ENCODE data around the gene LRRN2. TPM values are rescaled to one million over a fixed set of nuclear protein-coding genes. Genes with fewer than 3 reads are reported as not detected.
"Not testable (repeated sequence)": the region's sequence is repeated elsewhere in the genome, so short reads cannot be mapped to it uniquely, and the experiment has no call there.

LRRN2 gene
- total RNA-seq, 1 donor from 2014 or later = 0.20 TPM

DNA sequence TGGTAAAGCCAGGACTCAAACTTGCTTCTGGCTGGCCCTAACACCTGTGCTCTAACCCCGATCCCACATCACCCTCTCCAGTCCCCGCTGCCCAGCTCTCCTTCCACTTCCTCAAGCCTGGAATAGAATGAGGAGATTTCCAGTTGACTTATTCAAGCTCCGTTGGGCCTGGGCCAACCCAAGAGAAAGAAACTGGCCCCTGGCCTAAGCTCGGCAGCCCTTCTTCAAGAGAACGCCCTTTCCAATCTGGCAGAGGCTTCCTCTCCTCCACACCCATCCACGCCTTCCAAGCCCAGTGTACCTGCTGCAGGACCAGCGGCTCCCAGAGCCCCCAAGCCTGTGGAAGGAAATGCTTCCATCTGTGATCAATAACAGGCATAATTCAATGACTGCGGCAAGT is 51.9 kb downstream of the LRRN2 start:
- intact Hi-C loops (cut with micrococcal nuclease) = no loop called here

DNA sequence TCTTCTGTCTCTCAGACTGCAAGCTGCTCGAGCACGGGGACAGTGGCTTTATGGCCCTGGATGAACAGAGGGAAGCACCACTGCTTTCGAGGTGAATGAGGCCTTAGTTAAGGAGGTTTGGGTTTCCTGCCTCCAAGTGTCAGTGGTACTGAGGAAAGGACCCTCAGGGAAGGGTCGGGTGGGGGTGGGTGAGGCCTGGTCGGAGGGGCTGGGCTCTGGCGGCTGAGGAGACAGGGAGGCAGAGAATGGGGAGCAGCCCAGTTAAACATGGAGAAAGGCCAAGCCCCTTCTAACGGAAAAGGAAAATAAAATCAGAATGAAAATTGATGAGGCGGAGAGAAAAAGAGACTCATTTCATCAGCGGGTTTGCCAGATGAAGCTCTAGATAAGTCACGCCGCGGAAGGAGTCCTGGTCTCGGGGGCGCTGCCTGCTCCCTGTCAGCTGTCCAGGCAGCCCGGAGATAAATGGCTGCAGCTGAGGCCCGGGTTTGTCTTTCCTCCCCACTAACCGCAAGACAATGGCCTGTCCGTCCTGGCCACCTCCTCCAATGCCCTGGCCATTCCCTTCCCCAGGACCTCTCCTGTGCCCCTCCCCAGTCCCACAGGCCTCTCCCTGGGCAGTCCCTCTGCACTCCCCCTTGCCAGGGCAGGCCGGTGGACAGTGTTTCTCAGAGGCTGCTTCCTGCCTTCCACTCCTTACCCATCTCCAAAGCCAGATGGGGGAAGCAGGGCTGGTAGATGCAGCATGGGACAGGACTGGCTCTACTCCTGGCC is 55.2 kb downstream of the LRRN2 start:
- intact Hi-C loops (cut with micrococcal nuclease) = no loop called here

GRCh38 chr1:204629459-204629858 is 56.1 kb downstream of the LRRN2 start:
- intact Hi-C loops (cut with micrococcal nuclease) = not testable (repeated sequence)

- intact Hi-C loops (cut with micrococcal nuclease) = no loop called here
Observed at GRCh38 chr1:204628868-204629267, 56.7 kb downstream of the LRRN2 start.

DNA sequence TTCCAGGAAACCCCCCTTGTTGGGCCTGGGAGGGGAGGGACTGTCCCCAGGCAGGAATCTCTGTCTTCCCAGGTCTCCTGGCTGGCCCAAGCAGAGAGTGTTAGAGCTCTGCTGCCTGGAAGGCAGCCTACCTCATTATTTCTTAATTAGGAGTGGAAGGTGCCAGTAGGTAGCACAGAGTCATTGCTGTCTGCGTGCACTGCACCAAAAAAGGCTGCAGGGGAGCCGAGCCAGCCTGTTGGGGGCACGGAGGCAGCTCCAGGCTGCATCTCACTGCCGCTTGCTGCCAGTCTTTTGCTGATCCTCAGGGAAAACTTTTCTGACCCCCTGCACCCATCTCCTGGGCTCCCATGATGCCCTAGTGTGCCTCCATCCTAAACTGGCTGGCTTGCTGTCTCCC is 58.1 kb downstream of the LRRN2 start:
- intact Hi-C loops (cut with micrococcal nuclease) = no loop called here

- intact Hi-C loops (cut with micrococcal nuclease) = no loop called here
Observed at GRCh38 chr1:204626381-204626780, 59.2 kb downstream of the LRRN2 start.

DNA sequence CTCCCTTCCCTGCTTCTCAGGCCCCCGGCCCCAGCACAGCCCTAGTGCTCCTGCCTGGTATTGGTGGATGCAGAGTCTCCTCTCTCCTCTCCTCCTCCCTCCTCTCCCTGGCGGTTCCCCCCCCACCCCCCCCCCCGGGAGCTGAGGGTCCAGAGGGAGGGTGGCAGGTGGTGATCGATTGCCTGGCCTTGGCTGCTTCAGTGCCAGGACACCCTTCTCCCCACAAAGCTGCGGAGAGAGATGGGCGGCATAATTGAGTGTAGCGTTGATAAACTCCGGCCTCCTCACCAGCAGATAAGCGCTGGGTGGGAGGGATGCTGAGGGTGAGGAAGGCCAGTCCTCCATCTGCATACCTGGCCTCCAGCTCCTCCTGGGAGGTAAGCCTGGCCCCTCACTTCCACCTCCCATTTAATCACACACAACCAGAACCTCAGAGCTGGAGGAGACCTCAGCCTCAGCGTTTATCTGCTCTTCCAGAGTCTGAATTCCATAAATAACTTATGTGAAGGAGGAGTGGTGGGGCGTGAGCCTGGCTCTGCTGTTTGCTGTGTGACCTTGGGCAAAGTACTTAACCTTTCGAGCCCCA is 60.8 kb downstream of the LRRN2 start:
- intact Hi-C loops (cut with micrococcal nuclease) = loop anchor here (1.0 kb wide), 1 partner anchor 59 kb away; no protein-coding TSS in a partner anchor

DNA sequence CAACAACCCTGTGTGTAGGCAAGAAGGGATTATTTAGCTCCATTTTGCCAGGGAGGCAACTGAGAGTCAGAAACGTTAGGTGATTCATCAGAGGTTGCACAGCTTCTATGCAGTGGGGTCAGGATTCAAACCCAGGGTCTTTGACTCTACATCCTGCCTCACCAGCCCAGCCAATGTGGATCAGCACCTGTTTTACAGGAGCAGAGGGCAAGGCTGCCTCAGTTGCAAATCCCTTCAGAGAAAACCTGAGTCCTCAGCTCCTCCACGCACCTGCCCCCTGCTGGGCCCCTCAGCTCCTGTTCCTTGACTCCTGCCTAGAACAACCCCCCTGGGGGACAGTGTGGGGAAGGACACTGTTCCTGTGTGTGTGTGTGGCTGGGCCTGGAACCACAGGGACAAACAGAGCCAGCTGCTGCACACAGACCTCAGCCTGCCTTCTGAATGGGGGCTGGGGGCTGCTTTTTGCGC is 61.6 kb downstream of the LRRN2 start:
- intact Hi-C loops (cut with micrococcal nuclease) = loop anchor here (1.0 kb wide), 1 partner anchor 59 kb away; no protein-coding TSS in a partner anchor

DNA sequence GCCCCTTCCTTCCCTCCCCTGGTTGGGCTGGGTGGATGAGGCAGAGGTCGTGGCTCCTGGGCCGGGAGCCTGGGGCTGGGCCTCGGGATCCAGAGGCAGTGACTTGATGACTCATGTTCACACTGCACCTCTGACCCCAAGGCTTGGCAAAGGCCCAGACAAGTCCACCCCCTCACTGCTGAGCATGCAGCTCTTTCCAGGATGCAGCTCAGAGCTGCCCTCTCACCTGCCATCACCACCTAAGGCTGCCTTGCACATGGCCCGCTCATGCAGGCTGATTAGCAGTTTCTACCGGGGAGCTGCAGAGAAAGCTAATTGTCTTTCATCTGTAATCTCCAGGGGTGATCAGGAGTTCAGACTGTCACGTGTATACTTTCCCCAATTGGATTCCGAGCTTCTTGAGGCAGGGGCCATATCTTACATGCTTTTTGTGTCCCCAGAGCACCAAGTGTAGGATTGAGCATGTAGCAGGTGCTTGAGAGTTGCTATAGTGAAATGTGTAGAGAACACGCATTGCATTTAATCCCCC is 62.1 kb downstream of the LRRN2 start:
- intact Hi-C loops (cut with micrococcal nuclease) = no loop called here

- intact Hi-C loops (cut with micrococcal nuclease) = no loop called here
Observed at GRCh38 chr1:204621996-204622395, 63.5 kb downstream of the LRRN2 start.

DNA sequence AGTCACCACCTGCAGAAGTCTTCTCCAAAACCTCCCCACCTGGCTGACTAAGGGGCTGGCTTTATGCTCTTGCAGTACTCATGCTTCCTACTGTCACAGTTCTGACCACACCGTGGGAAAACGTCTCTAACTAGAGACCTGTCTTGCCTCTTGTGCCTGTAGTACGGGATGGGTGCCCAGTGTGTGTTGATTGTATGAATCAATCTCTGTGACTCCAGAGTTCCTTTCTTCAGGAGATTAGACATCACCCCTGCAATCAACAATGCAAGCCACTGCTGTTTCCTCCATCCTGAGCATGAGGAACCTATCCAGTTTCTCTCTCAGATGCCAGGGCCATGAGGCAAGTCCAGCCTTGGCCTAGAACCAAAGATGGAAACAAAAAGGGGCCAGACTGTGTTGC is 64.1 kb downstream of the LRRN2 start:
- intact Hi-C loops (cut with micrococcal nuclease) = no loop called here

DNA sequence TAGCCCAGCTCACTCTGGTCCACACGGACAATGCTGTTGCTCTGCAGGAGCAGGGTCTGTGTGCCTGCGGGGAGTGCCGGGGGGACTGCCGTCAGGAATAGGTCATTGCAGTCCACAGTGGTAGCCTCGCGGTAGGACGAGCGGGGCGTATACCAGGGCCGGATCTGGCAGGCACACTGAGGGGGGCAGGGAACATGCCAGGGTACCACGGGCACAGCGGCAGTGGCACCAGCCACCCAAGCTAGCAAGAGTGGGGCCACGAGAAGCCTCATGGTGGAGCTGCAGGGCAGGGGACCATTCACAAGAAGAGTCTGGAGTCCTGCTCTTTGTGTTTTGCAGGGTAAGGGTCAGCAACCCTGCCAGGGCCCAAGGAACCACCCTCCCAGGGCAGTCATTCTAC is 65.8 kb downstream of the LRRN2 start:
- intact Hi-C loops (cut with micrococcal nuclease) = no loop called here

DNA sequence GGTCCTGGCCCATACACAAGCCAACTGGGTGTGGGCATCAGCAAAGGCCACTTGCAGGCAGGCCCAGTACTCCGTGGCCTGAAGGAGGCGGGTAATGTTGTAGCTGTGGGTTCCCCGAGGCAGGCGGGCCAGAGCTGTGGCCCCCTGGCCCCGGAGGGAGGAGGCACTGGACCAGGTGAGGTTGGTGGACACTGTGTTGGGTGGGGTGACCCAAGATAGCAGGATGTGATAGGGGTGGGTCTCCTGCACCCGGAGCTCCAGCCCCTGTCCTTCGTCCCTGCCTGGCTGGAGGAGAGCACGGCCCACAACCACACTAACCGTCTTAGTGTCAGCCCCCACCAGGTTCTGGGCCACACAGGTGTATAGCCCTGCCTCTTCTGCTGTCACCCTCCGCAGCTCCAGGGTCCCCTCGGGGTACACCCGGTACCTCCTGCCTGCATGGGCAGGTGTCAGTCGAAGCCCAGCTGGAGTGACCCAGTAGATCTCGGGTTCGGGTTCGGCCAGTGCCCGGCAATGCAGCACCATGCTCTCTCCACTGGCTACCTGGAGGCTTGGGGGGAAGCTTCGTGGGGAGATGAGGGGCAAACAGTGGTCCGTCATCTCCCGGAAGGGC is 67.3 kb downstream of the LRRN2 start:
- intact Hi-C loops (cut with micrococcal nuclease) = no loop called here

DNA sequence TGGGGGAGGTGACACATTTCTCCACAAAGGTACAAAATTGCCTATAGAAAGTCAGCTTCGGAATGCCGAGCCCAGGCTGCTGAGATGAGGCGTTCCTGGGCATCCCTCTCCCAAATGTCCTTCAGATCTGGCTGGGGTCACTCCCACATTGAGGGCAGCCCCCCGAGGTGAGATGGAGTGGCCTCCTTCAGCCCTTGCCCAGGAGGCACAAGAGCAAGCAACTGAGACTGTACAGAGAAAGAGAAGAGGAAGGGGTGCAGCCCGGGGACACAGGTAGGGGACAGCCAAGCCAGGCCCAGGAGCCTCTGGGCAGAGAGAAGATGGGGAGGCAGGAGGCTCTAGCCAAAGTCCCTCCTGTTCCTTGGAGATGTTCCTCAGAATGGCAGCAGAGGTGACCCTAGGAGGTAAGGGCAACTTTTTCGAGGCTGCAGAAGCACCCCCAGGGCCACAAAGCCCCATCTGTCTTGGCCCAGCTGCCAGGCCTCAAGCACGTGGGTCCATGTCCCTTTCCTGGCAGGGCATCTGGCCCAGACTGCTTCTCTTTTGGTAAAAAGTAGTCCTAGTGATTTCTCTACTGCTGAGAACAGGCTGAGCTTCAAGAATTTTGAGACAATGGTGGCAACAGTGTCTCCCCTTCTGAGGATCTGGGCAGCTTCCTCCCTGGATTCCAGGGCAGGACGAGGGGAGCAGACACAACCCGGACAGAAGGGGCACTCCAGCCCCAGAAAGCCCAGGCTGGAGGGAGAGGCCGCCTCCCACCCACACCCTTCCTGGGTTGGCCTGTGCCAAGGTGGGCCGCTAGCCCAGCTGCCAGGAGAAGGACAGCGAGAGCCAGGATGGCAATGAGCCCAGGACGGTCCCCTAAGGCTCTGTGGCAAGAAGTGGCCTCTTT is 68.0 kb downstream of the LRRN2 start:
- intact Hi-C loops (cut with micrococcal nuclease) = no loop called here

- intact Hi-C loops (cut with micrococcal nuclease) = no loop called here
Observed at GRCh38 chr1:204616641-204617040, 68.9 kb downstream of the LRRN2 start.

GRCh38 chr1:204615881-204616280 is 69.7 kb downstream of the LRRN2 start:
- intact Hi-C loops (cut with micrococcal nuclease) = no loop called here

- intact Hi-C loops (cut with micrococcal nuclease) = no loop called here
Observed at GRCh38 chr1:204613636-204614035, 71.9 kb downstream of the LRRN2 start.

DNA sequence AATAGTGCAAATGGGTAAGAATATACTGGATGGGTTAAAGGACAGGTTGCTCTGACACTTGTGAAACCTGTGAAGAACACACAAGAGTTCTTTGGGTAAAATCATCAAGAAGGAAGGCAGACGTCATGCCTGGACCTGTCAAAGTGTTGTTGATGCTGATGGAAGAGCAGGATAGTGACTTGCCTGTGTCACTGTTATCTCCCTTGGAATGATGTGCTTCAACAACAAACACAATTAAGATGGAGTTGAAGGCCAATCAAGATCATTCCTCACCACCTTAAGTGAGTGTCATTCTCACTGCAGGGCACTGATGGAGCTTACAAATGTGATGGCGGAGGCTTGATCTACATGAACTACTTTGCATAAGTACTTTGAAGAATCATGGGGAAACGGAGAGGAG is 73.2 kb downstream of the LRRN2 start:
- intact Hi-C loops (cut with micrococcal nuclease) = no loop called here

- intact Hi-C loops (cut with micrococcal nuclease) = no loop called here
Observed at GRCh38 chr1:204611036-204611435, 74.5 kb downstream of the LRRN2 start.

DNA sequence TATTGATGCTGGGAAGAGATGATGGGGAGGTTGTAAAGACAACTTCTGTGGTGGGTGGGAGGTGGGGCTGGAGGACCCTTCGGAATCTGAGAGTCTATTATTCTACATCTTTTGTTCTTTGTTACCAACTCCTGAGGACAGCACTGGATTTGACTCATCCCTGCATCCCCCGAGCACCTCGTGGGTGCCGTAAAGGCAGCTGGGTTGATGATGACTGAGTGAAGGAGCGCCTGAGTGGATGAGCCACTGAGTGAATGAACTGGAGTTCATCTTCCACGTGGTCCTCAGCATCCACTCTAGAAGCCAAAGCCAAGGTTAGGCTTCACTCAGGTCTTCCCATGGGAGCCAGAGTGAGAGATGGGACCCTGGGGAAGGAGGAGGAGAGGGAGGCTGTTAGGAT is 77.6 kb downstream of the LRRN2 start:
- intact Hi-C loops (cut with micrococcal nuclease) = no loop called here

DNA sequence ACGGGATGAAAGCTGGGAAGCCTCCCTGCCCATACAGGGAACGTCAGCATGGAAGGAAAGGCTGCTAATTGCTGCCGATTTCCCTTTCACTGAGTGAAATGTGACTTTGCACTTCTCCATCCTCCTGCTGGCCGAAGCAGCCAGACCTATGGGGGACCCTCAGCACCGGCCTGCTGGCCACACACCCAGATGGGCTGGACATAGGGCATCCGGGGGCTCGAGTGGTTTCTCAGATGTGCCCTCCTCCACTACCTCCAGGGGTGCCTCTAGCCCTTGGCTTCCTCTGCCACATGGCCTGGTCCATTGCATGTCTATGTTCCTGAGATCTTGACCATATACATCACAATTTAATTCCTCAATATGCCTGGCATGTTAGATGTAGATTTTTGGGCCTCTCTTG is 79.7 kb downstream of the LRRN2 start:
- intact Hi-C loops (cut with micrococcal nuclease) = no loop called here
